Mesodermal cell (in vitro differentiated cells): Measurements from ENCODE around the gene UBASH3B.

Experiments used
- H3K27ac ChIP-seq: 2 replicates; pipeline ENCODE4 v1.7.0; 2013; ENCODE audit warnings: mild to moderate bottlenecking, low read depth, low read length, moderate library complexity; ENCODE audit not compliant: severe bottlenecking
- H3K36me3 ChIP-seq: 2 replicates; pipeline ENCODE4 v1.7.1; 2013; ENCODE audit warnings: mild to moderate bottlenecking, low read length, moderate library complexity; ENCODE audit not compliant: control insufficient read depth, insufficient read depth
- H3K4me1 ChIP-seq: one replicate; pipeline ENCODE4 v1.7.1; 2013; ENCODE audit warnings: mild to moderate bottlenecking, low read length; ENCODE audit not compliant: insufficient read depth, control insufficient read depth, poor library complexity, severe bottlenecking
- H3K4me3 ChIP-seq: 2 replicates; pipeline ENCODE4 v1.7.0; 2013; ENCODE audit warnings: low read length, control low read depth, mild to moderate bottlenecking; ENCODE audit not compliant: insufficient read depth, poor library complexity, severe bottlenecking; ENCODE audit errors: extremely low read depth
- H3K9me3 ChIP-seq: 2 replicates; pipeline ENCODE4 v1.7.1; 2013; ENCODE audit warnings: mild to moderate bottlenecking, low read length, moderate library complexity; ENCODE audit not compliant: control insufficient read depth
- WGBS, 2 experiments: methylation state at CpG; one replicate each; pipeline ENCODE4 v1.1.5; 2013; ENCODE audit warnings: missing lambda C conversion rate in 2 of 2; ENCODE audit not compliant: insufficient coverage in 2 of 2; 5-methylcytosine and 5-hydroxymethylcytosine counted together

UBASH3B gene

DNA sequence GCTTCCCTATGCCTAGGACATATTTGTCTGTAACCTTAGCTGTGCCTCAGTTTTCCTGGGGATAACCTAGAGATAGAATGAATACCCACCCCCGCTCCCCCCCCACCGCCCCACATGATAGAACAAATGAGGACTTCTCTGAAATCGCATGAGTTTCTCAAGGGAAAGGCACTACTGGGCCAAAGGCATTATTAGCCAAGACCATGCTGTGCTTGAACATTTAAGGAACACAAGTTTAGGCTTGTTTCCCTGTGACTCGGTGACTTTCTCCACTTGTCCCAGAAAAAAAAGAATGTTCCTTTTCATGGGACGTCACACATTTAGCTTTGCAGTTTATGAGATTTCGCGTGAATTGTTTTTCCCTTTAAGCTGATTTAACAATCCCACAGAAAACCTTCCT, 131.4 kb downstream of the UBASH3B start:
- Histone ChIP-seq H3K9me3 (no peaks in the 10 kb centered on the region), H3K36me3 (peaks cover 70% of the 10 kb centered on the region), H3K4me1 (peaks cover 25% of the 10 kb centered on the region), H3K27ac (no peak overlapping the region), H3K4me3 (no peak overlapping the region)
- WGBS, 2 experiments = 89% methylated on average over 3 of the region's 7 CpGs

GRCh38 chr11:122788781-122789535, 133.4 kb downstream of the UBASH3B start:
- Histone ChIP-seq H3K9me3 (no peaks in the 10 kb centered on the region), H3K4me3 (no peak overlapping the region), H3K36me3 (peaks cover 58% of the 10 kb centered on the region), H3K27ac (no peak overlapping the region), H3K4me1 (peaks cover 26% of the 10 kb centered on the region)
- 97 to 98% methylated on average over 8 to 9 of the region's 10 CpGs for whole genome bisulfite sequencing, 2 experiments

DNA sequence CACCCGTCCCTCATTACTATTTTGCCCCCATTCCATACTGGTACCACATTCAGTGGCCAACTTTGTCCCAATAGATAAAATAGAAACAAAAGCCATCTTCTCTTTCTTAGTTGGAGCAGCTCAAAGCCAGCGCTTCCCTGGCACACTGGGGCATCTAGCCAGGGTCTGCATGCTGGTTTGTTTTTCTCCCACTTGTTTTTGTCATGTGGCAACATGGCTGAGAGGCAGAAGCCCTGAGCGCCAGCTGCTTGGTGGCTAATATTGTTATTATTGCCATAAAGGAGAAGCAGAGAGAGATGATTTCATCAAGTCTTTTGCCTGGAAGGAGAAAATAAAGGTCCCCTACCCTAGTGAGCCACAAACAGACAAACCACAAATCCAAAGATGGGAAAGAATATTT, 134.4 kb downstream of the UBASH3B start:
- H3K4me3 ChIP-seq = no peak overlapping the region
- H3K36me3 ChIP-seq = peaks cover 67% of the 10 kb centered on the region
- peaks cover 17% of the 10 kb centered on the region for H3K4me1 ChIP-seq
- H3K9me3 ChIP-seq = no peaks in the 10 kb centered on the region
- WGBS, 2 experiments = 77 to 93% methylated on average over 2 to 3 of the region's 3 CpGs
- H3K27ac ChIP-seq = no peak overlapping the region

DNA sequence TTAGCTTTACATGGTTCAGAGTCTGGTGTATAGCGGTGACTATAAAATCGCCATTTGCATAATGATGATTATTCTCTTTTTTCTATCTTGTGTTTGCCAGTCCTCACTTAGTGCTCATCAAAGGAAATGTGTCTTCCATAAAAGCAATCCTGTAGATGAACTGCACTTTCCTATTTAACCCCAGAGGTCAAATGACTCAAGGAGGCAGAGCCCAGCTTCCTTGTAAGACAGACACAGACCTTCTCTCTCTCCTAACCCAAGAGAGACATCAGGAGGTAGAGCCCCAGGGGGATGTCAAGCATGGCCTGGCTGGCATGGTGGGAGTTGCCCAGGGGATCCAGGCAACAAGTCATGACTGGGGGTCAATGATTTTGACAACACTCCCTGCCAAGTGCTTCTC, 135.9 kb downstream of the UBASH3B start:
- peaks cover 13% of the 10 kb centered on the region for H3K4me1 ChIP-seq

GRCh38 chr11:122791836-122792235, 136.3 kb downstream of the UBASH3B start:
- no peak overlapping the region for H3K4me3 ChIP-seq
- peak overlapping the region; percentile 57 for H3K27ac ChIP-seq
- H3K4me1 ChIP-seq = peaks cover 13% of the 10 kb centered on the region
- 91% methylated on average over 6 of the region's 8 CpGs for WGBS, 2 experiments
- no peaks in the 10 kb centered on the region for H3K9me3 ChIP-seq
- peaks cover 76% of the 10 kb centered on the region for H3K36me3 ChIP-seq

More for the DNA sequence above, 135.9 kb downstream of the UBASH3B start:
- Histone ChIP-seq H3K9me3 (no peaks in the 10 kb centered on the region), H3K4me3 (no peak overlapping the region), H3K36me3 (peaks cover 74% of the 10 kb centered on the region), H3K27ac (peak overlapping the region; percentile 57)
- 100% methylated on average over 2 of the region's 2 CpGs; no CpG with 5 or more reads in 1 of the 2 experiments for WGBS, 2 experiments

- Histone ChIP-seq H3K4me3 (no peak overlapping the region), H3K36me3 (peaks cover 79% of the 10 kb centered on the region), H3K4me1 (peaks cover 13% of the 10 kb centered on the region), H3K9me3 (no peaks in the 10 kb centered on the region), H3K27ac (no peak overlapping the region)
- WGBS, 2 experiments = 92 to 100% methylated on average over 1 to 2 of the region's 3 CpGs
Measured at GRCh38 chr11:122793515-122793914, 138.0 kb downstream of the UBASH3B start.

DNA sequence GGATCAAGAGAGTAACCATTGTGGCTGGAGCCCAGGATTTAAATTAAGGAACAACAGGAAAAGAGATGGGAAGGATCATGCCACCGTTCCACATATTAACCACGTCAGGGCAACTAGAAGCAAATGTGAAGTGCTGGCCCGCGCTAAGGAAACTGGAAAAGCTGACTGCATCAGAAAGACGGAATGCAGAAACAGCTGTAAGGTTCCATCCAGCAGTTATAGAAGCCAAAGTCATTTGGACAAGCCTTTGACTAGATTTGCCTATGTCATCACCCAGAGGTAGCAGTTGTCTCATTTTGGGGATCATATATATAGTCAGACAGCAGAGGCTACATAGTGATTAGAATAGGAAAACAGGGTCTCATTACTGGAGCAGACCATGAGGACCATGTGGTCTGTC, 139.8 kb downstream of the UBASH3B start:
- WGBS, 2 experiments = 93 to 96% methylated on average over 5 of the region's 5 CpGs
- H3K4me1 ChIP-seq = peaks cover 13% of the 10 kb centered on the region

GRCh38 chr11:122796128-122796717, 140.7 kb downstream of the UBASH3B start:
- Histone ChIP-seq H3K9me3 (no peaks in the 10 kb centered on the region), H3K4me3 (no peak overlapping the region), H3K4me1 (peaks cover 8% of the 10 kb centered on the region), H3K36me3 (peaks cover 82% of the 10 kb centered on the region), H3K27ac (no peak overlapping the region)
- 72 to 87% methylated on average over 6 to 8 of the region's 11 CpGs for WGBS, 2 experiments

More for the DNA sequence above, 139.8 kb downstream of the UBASH3B start:
- H3K9me3 ChIP-seq = no peaks in the 10 kb centered on the region
- no peak overlapping the region for H3K4me3 ChIP-seq
- H3K36me3 ChIP-seq = peaks cover 78% of the 10 kb centered on the region
- H3K27ac ChIP-seq = no peak overlapping the region

DNA sequence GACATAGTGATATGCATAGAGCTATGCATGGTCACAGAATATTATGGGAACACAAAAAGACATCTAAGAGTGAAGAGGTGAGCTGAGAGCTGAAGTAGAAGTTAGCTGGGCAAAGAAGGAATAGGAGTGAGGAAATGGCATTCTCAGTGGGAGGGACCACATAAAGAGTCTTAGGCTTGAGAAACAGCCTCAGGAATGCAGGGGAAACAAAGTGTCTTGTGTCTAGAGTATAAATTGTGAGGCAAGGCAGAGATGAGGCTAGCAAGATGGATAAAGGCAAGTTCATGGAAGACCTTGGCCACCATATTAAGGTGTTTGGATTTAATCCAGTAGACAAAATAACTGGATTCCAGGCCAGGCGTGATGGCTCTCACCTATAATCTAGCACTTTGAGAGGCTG, 142.1 kb downstream of the UBASH3B start:
- WGBS, 2 experiments = 100% methylated on average over 1 of the region's 1 CpG; no CpG with 5 or more reads in 1 of the 2 experiments

GRCh38 chr11:122799406-122800105, 144.0 kb downstream of the UBASH3B start:
- WGBS, 2 experiments = 100% methylated on average over 1 of the region's 4 CpGs; no CpG with 5 or more reads in 1 of the 2 experiments
- Histone ChIP-seq H3K4me1 (peaks cover 17% of the 10 kb centered on the region), H3K36me3 (peaks cover 81% of the 10 kb centered on the region), H3K9me3 (no peaks in the 10 kb centered on the region), H3K27ac (no peak overlapping the region), H3K4me3 (no peak overlapping the region)

More for the DNA sequence above, 142.1 kb downstream of the UBASH3B start:
- no peaks in the 10 kb centered on the region for H3K9me3 ChIP-seq
- H3K27ac ChIP-seq = no peak overlapping the region
- H3K4me1 ChIP-seq = no peaks in the 10 kb centered on the region
- peaks cover 85% of the 10 kb centered on the region for H3K36me3 ChIP-seq
- H3K4me3 ChIP-seq = no peak overlapping the region
